Measurements from ENCODE around the gene UBQLN4. TPM values are rescaled to one million over a fixed set of nuclear protein-coding genes. Genes with fewer than 3 reads are reported as not detected.
"Not testable (repeated sequence)": the region's sequence is repeated elsewhere in the genome, so short reads cannot be mapped to it uniquely, and the experiment has no call there.

The UBQLN4 gene
- total RNA-seq, 2 experiments from 2014 or later: 32.8 to 33.3 TPM

- Mint-ChIP-seq H3K4me3 (peak within 1 kb of the TSS; percentile 96), H3K4me1 (ENCODE audit: low read depth) (peaks cover 23% of the 10 kb centered on the region), H3K9me3 (ENCODE audit: insufficient read depth) (no peaks in the 10 kb centered on the region), H3K36me3 (ENCODE audit: low read depth) (peaks cover 15% of the 10 kb centered on the region), H3K27ac (peak within 1 kb of the TSS; percentile 91), H3K27me3 (ENCODE audit: low read depth) (no peaks in the 10 kb centered on the region)
- DNase-seq: peak; percentile 98
- peak; percentile 79 for ATAC-seq
- POLR2A ChIA-PET: no interaction called here
- CTCF ChIA-PET: interaction anchor here (1.3 to 1.4 kb wide), 2 partner anchors 39 to 120 kb away, joined by 3 to 4 read pairs; no protein-coding TSS in a partner anchor
These were observed 1.1 kb upstream of the UBQLN4 start, which contains the start of gene LAMTOR2 for GRCh38 chr1:156054500-156055280. TSS of gene LAMTOR2 (plus strand) at chr1:156054782. CDS start at chr1:156054890, 108 bp downstream.

GRCh38 chr1:156052862-156053767 is 483 bp downstream of the UBQLN4 start:
- ATAC-seq (peak; percentile 41), DNase-seq (peak; percentile 75)
- H3K4me1 Mint-ChIP-seq (ENCODE audit: low read depth): peaks cover 23% of the 10 kb centered on the region
- H3K27me3 Mint-ChIP-seq (ENCODE audit: low read depth): no peaks in the 10 kb centered on the region
- peak overlapping the region; percentile 80 for H3K27ac Mint-ChIP-seq
- CTCF ChIA-PET: interaction anchor here (0.9 to 2.4 kb wide), 11 partner anchors 10 to 228 kb away, joined by 3 to 12 read pairs (median 4); partner anchors contain the start of genes ARHGEF2 and SYT11
- no peaks in the 10 kb centered on the region for H3K9me3 Mint-ChIP-seq (ENCODE audit: insufficient read depth)
- H3K36me3 Mint-ChIP-seq (ENCODE audit: low read depth): peaks cover 21% of the 10 kb centered on the region
- peak overlapping the region; percentile 91 for H3K4me3 Mint-ChIP-seq
- POLR2A ChIA-PET: no interaction called here

- CTCF ChIA-PET: interaction anchor here (1.2 to 2.4 kb wide), 4 partner anchors 10 to 46 kb away, joined by 3 to 12 read pairs (median 6); no protein-coding TSS in a partner anchor
- DNase-seq (no peak), ATAC-seq (no peak)
- H3K27ac Mint-ChIP-seq: no peak overlapping the region
- peaks cover 13% of the 10 kb centered on the region for H3K36me3 Mint-ChIP-seq (ENCODE audit: low read depth)
- no peak overlapping the region for H3K4me3 Mint-ChIP-seq
- no peaks in the 10 kb centered on the region for H3K9me3 Mint-ChIP-seq (ENCODE audit: insufficient read depth)
- H3K27me3 Mint-ChIP-seq (ENCODE audit: low read depth): no peaks in the 10 kb centered on the region
- POLR2A ChIA-PET: no interaction called here
- H3K4me1 Mint-ChIP-seq (ENCODE audit: low read depth): peaks cover 17% of the 10 kb centered on the region
These were observed 2.4 kb downstream of the UBQLN4 start for GRCh38 chr1:156051011-156051725.

- POLR2A ChIA-PET: no interaction called here
- no peak overlapping the region for H3K27ac Mint-ChIP-seq
- peaks cover 12% of the 10 kb centered on the region for H3K4me1 Mint-ChIP-seq (ENCODE audit: low read depth)
- CTCF ChIA-PET: interaction anchor here (1.9 kb wide), 1 partner anchor 16 kb away, joined by 8 read pairs; no protein-coding TSS in a partner anchor
- H3K36me3 Mint-ChIP-seq (ENCODE audit: low read depth): peaks cover 12% of the 10 kb centered on the region
- no peaks in the 10 kb centered on the region for H3K9me3 Mint-ChIP-seq (ENCODE audit: insufficient read depth)
- DNase-seq: no peak
- H3K27me3 Mint-ChIP-seq (ENCODE audit: low read depth): no peaks in the 10 kb centered on the region
- H3K4me3 Mint-ChIP-seq: no peak overlapping the region
- ATAC-seq: no peak
These were observed 3.2 kb downstream of the UBQLN4 start for GRCh38 chr1:156050376-156050775.

GRCh38 chr1:156048663-156049258 is 4.8 kb downstream of the UBQLN4 start:
- peaks cover 14% of the 10 kb centered on the region for H3K4me1 Mint-ChIP-seq (ENCODE audit: low read depth)
- no peak overlapping the region for H3K4me3 Mint-ChIP-seq
- ChIA-PET CTCF (interaction anchor here (1.6 kb wide), 1 partner anchor 8 kb away, joined by 4 read pairs; no protein-coding TSS in a partner anchor), POLR2A (interaction anchor here (0.6 kb wide), 1 partner anchor 109 kb away, joined by 7 read pairs; no protein-coding TSS in a partner anchor)
- no peak overlapping the region for H3K27ac Mint-ChIP-seq
- H3K27me3 Mint-ChIP-seq (ENCODE audit: low read depth): no peaks in the 10 kb centered on the region
- ATAC-seq (no peak), DNase-seq (no peak)
- peaks cover 21% of the 10 kb centered on the region for H3K36me3 Mint-ChIP-seq (ENCODE audit: low read depth)
- H3K9me3 Mint-ChIP-seq (ENCODE audit: insufficient read depth): no peaks in the 10 kb centered on the region

- Mint-ChIP-seq H3K36me3 (ENCODE audit: low read depth) (peaks cover 28% of the 10 kb centered on the region), H3K9me3 (ENCODE audit: insufficient read depth) (no peaks in the 10 kb centered on the region), H3K4me3 (no peak overlapping the region), H3K27ac (peak overlapping the region; percentile 60), H3K4me1 (ENCODE audit: low read depth) (peaks cover 7% of the 10 kb centered on the region), H3K27me3 (ENCODE audit: low read depth) (no peaks in the 10 kb centered on the region)
- ATAC-seq: peak; percentile 49
- POLR2A ChIA-PET: interaction anchor here (1.0 kb wide), 1 partner anchor 22 kb away, joined by 3 read pairs; no protein-coding TSS in a partner anchor
- CTCF ChIA-PET: interaction anchor here (1.1 to 2.9 kb wide), 2 partner anchors 16 to 21 kb away, joined by 3 to 14 read pairs; no protein-coding TSS in a partner anchor
- no peak for DNase-seq
These were observed 8.5 kb downstream of the UBQLN4 start for GRCh38 chr1:156045076-156045475.

GRCh38 chr1:156042828-156043227 is 10.8 kb downstream of the UBQLN4 start:
- Mint-ChIP-seq H3K4me3 (no peak overlapping the region), H3K36me3 (ENCODE audit: low read depth) (peaks cover 20% of the 10 kb centered on the region), H3K27me3 (ENCODE audit: low read depth) (no peaks in the 10 kb centered on the region), H3K4me1 (ENCODE audit: low read depth) (peaks cover 7% of the 10 kb centered on the region), H3K27ac (no peak overlapping the region), H3K9me3 (ENCODE audit: insufficient read depth) (no peaks in the 10 kb centered on the region)
- ChIA-PET POLR2A (no interaction called here), CTCF (interaction anchor here (1.1 to 2.9 kb wide), 2 partner anchors 10 to 23 kb away, joined by 3 to 14 read pairs; no protein-coding TSS in a partner anchor)
- ATAC-seq (no peak), DNase-seq (no peak)

GRCh38 chr1:156034991-156035390 is 18.6 kb downstream of the UBQLN4 start:
- POLR2A ChIA-PET; ATAC-seq; H3K27ac Mint-ChIP-seq; H3K4me3 Mint-ChIP-seq; CTCF ChIA-PET; H3K27me3 Mint-ChIP-seq (ENCODE audit: low read depth); H3K4me1 Mint-ChIP-seq (ENCODE audit: low read depth); DNase-seq; H3K9me3 Mint-ChIP-seq (ENCODE audit: insufficient read depth): not testable (repeated sequence)
- H3K36me3 Mint-ChIP-seq (ENCODE audit: low read depth): peaks cover 11% of the 10 kb centered on the region

- H3K27ac Mint-ChIP-seq: no peak overlapping the region
- CTCF ChIA-PET: interaction anchor here (1.2 kb wide), 1 partner anchor 33 kb away, joined by 3 read pairs; no protein-coding TSS in a partner anchor
- POLR2A ChIA-PET: no interaction called here
These were observed 20.6 kb downstream of the UBQLN4 start for GRCh38 chr1:156033011-156033410.

GRCh38 chr1:156026588-156026987 is 27.0 kb downstream of the UBQLN4 start:
- H3K4me3 Mint-ChIP-seq: no peak overlapping the region
- H3K4me1 Mint-ChIP-seq (ENCODE audit: low read depth): peaks cover 14% of the 10 kb centered on the region
- H3K9me3 Mint-ChIP-seq (ENCODE audit: insufficient read depth): no peaks in the 10 kb centered on the region
- POLR2A ChIA-PET: no interaction called here
- no peaks in the 10 kb centered on the region for H3K36me3 Mint-ChIP-seq (ENCODE audit: low read depth)
- DNase-seq: no peak
- H3K27me3 Mint-ChIP-seq (ENCODE audit: low read depth): peaks cover 13% of the 10 kb centered on the region
- CTCF ChIA-PET: interaction anchor here (0.7 to 3.0 kb wide), 8 partner anchors 10 to 110 kb away, joined by 3 to 16 read pairs (median 4); no protein-coding TSS in a partner anchor
- ATAC-seq: peak; percentile 46
- H3K27ac Mint-ChIP-seq: no peak overlapping the region

More at GRCh38 chr1:156033011-156033410, 20.6 kb downstream of the UBQLN4 start:
- DNase-seq: no peak
- H3K4me1 Mint-ChIP-seq (ENCODE audit: low read depth): peaks cover 3% of the 10 kb centered on the region
- no peak for ATAC-seq
- H3K4me3 Mint-ChIP-seq: no peak overlapping the region
- H3K27me3 Mint-ChIP-seq (ENCODE audit: low read depth): no peaks in the 10 kb centered on the region
- H3K36me3 Mint-ChIP-seq (ENCODE audit: low read depth): peaks cover 9% of the 10 kb centered on the region
- H3K9me3 Mint-ChIP-seq (ENCODE audit: insufficient read depth): no peaks in the 10 kb centered on the region
